ENCODE measurements around the gene MYO18A. TPM values are rescaled to one million over a fixed set of nuclear protein-coding genes. Genes with fewer than 3 reads are reported as not detected.

Gene MYO18A
- total RNA-seq, 2 donors from 2014 or later, result 84.8 to 110 TPM

DNA sequence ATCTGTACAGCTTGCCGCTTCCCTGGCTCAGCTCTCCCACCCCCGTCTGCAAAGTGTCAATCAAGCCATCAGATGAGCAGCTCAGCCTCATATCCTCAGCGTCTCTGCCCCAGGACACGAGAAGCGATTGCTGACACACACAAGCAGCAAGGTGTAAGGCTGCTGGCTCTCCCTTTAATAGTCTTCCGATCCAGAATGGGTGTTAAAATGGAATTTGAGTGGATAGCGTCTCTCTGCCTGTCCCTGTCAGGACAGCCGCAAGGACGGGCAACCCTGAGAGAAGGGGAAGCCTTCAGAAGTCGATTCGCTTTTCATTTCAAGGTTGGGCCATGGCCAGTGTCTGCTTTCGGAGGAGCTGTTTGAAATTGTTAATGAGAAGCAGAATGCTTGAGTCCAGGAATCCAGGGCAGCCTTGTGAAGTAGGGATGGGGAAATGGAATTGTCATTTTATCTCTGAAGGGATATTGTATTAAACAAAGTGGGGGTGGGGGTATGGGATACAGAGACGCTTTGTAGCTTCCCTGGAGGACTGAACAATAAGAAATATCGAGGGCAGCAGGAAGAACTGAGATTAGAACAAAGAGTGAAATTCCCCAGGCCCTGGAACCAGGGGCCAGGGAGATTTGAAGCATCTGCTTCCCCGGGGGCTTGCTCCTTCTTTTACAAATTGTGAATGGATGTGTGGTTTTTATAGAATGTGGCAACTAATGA, 142.0 kb downstream of the MYO18A start:
- intact Hi-C loops (cut with DNase I, micrococcal nuclease), result no loop called here
- ATAC-seq (no peak), DNase-seq (no peak)

DNA sequence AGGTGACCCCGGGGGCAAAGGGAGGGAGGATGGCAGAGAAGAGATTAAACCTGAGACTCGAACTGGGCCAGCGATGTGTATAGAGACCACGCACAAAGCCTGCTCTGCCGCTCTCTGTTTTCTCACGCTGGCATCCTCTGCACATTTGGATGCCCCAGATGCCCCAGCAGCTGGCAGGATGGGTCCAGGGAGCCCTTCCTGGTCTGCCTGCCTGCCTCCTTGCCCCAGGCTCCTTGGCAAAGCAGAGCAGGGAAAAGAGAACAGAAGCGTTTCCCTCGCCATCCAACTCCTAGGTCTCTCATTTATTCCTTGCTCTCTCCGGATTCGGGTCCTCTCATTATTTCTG, 142.5 kb downstream of the MYO18A start:
- ATAC-seq, result no peak
- intact Hi-C loops (cut with DNase I, micrococcal nuclease), result no loop called here

DNA sequence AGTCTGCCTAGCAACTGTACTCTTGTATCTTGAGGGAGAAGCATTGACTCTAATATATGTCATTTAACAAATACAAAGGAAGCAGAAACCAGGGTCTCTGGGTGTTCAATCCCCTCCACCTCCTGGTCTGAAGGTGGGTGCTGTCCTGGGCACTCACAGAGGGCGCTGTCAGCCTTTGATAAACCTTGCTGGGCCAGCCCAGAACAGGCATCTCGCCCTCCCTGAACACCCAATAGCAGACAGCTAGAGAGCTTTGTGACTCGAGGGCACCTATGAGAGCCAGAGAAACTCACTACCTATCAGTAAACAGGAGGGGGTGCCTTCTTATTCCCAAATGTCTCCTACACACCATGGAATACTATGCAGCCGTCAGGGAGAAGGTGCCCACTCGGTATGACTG, 143.6 kb downstream of the MYO18A start:
- DNase-seq (no peak), ATAC-seq (no peak)
- intact Hi-C loops (cut with DNase I, micrococcal nuclease), result no loop called here

More for the DNA sequence above, 142.5 kb downstream of the MYO18A start:
- no peak for DNase-seq

DNA sequence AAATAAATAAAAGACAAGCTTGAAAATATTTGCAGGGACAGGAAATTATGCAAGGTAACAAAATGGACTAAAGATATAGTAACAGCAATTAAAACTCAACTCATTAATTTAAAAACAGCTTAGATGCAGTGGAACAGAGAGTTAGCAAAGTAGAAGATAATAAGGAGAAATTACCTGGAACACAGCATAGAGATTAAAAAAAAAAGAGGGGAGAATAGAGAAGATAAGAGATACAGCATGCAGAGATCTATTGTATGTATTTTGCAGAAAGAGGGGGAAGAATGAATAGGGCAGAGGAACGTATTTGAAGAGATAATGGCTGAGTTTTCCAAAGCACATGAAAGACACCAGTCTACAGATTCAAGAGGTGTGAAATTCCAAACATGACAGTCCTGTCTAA, 145.7 kb downstream of the MYO18A start:
- DNase-seq, result no peak
- intact Hi-C loops (cut with DNase I, micrococcal nuclease), result no loop called here
- ATAC-seq, result no peak

DNA sequence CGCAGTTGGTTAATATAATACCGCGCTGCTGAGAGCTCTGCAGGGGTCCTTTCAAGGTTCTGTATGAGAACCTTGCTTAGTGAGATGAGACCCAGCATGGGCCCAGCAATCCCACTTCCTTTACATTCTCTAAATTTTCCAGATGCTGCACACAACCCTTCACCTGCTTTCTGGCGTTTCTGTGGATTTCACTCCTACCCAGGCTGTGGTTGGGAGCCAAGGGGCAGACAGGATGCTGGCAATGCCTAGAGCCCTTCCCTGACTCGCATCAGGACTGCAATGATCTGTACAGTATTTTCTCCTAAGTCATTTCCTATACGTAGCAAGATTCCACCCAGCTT, 147.4 kb downstream of the MYO18A start:
- ATAC-seq, result no peak

DNA sequence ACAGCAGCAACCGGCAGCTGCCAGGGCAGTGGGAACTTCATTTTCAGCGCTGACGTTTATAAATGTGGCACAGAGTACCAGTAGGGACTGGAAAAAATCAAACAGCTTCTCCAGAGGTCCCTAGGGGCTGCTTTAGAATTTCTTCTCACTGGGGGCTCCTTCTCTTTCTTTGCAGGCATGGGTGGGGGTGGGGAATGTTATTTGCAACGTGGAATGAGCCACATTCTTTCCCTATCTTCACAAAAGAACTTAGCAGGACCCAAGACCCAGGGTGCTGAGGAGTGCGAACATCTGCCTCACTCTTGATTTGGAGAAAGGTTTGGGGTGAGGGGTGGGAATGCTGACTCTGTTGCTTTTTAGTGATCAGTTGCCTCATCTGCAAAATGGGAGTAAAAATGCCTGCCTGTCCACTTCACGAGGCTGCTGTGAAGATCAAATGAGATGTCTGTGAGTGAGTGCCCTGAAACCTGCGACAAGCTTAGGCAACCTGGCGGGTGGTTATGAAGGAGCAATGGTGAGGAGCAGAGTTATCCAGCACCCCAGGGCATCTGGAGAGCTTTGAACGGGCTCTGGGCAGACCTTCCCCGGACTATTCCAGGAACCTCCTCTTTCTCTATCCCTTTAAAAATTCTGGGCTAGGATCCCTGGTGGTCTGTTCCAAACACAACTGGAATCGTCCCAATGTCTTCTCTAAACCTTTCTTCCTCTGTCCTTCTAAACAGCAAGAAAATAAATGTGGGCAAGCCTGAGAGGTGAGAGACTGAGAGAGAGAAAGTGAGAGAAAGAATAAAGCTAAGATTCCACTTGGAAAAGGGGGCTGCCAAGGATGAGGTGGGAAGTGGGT, 148.0 kb downstream of the MYO18A start:
- ATAC-seq (no peak), DNase-seq (no peak)
- intact Hi-C loops (cut with DNase I, micrococcal nuclease), result no loop called here

More for the DNA sequence above, 147.4 kb downstream of the MYO18A start:
- DNase-seq, result no peak
- intact Hi-C loops (cut with DNase I, micrococcal nuclease), result no loop called here

DNA sequence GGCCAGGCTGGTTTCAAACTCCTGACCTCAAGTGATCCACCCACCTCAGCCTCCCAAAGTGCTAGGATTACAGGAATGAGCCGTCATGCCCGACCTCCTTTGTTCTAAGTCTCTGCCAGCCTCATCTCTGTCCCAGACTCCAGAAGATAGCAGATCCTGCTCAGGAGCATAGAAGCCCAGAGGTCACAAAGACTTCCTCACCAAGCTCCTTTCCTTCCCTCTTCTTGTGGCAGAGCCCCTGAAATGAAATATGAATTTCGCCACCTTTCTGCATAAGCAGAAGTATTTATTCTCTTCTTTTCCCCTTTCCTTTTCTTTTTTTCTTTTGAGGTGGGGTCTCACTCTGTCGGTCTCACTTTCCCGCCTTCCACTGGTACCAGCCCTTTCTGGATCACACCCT, 148.7 kb downstream of the MYO18A start:
- intact Hi-C loops (cut with DNase I, micrococcal nuclease), result no loop called here

DNA sequence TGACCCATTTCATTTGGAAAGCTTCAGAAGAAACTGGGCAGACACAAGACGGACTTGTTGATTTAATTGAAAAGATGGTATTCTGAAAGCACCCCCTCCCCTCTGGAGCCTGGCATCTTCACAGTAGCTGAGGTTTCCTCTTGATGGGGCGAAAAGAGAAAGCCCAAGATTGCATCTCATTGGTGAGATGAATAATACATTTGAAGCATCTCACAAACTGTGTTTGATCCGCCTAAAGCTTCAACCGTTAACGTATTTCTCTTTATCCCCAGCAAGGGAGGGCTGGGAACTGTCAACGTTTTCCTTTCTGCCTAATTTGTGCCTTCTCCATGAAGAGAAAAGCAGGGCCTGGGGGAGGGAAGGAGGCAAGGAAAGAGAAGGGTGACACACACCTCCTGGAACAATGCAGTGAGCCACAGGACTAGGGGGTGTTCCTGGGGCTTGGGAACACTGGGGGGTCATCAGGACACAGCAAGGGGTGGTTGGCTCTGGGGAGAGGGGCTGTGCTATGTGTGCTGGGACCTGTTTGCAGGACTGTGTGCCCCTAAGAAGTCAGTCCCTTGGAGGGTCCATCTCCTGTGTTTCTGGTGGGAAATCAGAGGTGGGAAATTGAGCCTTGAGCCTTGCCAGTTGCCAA, 155.8 kb downstream of the MYO18A start:
- DNase-seq, result no peak
- intact Hi-C loops (cut with DNase I, micrococcal nuclease), result no loop called here
- ATAC-seq, result no peak

More for the DNA sequence above, 148.7 kb downstream of the MYO18A start:
- no peak for DNase-seq
- ATAC-seq, result no peak

DNA sequence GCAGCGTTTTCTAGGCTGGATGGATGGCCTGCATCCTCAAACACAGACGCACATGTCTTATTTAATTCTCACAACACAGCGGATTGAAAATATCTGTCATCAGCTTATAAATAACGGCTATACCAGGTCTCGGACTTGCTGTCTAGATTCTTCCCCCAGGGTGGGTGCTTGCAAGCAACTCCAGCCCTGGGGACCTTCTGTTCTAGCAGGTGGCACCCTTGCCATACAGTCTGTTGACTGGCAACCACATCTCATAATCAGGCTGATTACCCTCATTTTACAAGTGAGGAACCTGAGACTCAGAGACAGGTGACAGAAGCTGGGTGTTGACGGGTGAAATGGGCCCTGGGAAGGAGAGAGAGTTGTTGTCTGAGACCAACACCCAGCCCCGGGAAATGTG, 158.1 kb downstream of the MYO18A start:
- ATAC-seq, result no peak
- intact Hi-C loops (cut with DNase I, micrococcal nuclease), result no loop called here

DNA sequence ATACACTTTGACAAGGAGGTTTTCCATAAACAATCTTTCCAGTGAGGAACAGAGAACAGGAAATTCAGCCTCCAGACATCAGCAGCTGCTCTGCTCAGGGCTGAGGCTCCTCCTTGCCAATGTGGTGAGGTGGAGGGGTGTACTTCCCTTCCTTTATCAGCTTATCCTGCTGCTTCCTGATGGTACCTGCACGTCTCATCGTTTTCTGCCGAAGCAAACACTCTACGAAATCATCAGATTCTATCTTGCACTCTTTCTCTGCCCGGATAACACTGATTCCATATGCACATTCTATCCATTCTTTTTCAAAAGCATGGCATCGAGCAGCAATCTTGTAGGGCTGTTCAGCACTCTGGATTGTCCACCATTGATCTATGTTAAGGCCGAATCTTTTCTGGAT, 159.0 kb downstream of the MYO18A start:
- intact Hi-C loops (cut with DNase I, micrococcal nuclease), result no loop called here
- ATAC-seq (no peak), DNase-seq (no peak)

More for the DNA sequence above, 158.1 kb downstream of the MYO18A start:
- no peak for DNase-seq

Other genes starting within 250 kb of the MYO18A start
- 10 to 100 TPM; 33.1 to 42.3 TPM for gene PHF12, start 228.9 kb downstream of the MYO18A start, total RNA-seq
- gene SEZ6, start 174.4 kb downstream of the MYO18A start, total RNA-seq, result under 1 TPM; 0.46 to 0.81 TPM
- 1 to 10 TPM in 1 of 2 donors, under 1 TPM in 1; 0.46 to 2.2 TPM for gene PIPOX, start 137.3 kb downstream of the MYO18A start, total RNA-seq
- gene CRYBA1, start 66.5 kb upstream of the MYO18A start, total RNA-seq, result not detected
- 10 to 100 TPM; 42.4 to 47.2 TPM for gene NUFIP2, start 113.8 kb upstream of the MYO18A start, total RNA-seq
- gene TAOK1, start 210.0 kb upstream of the MYO18A start, total RNA-seq, result 10 to 100 TPM; 50.6 to 54.9 TPM